ENCODE results near the gene DCXR.

- TF ChIP-seq CTCF (IDR thresholded peaks at IDR 0.05) (no peak), EZH2 (IDR thresholded peaks at IDR 0.05; ENCODE audit: borderline replicate concordance, insufficient read depth, low read depth, low read length, poor library complexity, severe bottlenecking) (no peak)
These were observed 37.9 kb downstream of the DCXR start for GRCh38 chr17:81999587-81999975.

Measured in B cell (primary cell).